ENCODE measurements around the gene AP3S2. TPM values are rescaled to one million over a fixed set of nuclear protein-coding genes. Genes with fewer than 3 reads are reported as not detected.

AP3S2 gene
- total RNA-seq, 1 donor from 2014 or later, result 36.4 TPM

DNA sequence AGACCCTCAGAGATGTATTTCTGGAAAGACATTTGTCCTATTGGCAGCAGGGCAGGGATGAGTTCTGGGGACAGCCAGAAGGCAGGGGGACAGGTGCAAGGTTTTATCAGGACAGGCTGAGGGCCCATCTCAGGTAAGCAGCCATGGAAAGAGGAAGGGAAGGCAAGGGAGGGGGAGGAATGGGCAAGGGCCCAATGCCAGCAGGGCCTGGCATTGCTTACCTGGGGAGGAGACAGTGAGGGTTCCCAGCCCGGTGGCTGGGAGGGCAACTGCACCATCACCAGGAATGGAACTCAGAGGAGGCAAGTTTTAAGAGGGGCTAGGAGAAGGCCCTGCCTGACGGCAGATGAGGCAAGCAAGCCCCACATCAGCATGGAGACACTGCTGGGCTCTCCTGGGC is 15.8 kb upstream of the AP3S2 start:
- no peak overlapping the region for H3K4me3 Mint-ChIP-seq
- ATAC-seq (ENCODE audit: low read depth) (no peak), DNase-seq (no peak)
- intact Hi-C loops (cut with micrococcal nuclease), result no loop called here
- peaks cover 5% of the 10 kb centered on the region for H3K4me1 Mint-ChIP-seq
- peaks cover 25% of the 10 kb centered on the region for H3K27me3 Mint-ChIP-seq
- no peaks in the 10 kb centered on the region for H3K36me3 Mint-ChIP-seq (ENCODE audit: low read depth)
- H3K9me3 Mint-ChIP-seq, result no peaks in the 10 kb centered on the region
- TF ChIP-seq, protein P1, sequence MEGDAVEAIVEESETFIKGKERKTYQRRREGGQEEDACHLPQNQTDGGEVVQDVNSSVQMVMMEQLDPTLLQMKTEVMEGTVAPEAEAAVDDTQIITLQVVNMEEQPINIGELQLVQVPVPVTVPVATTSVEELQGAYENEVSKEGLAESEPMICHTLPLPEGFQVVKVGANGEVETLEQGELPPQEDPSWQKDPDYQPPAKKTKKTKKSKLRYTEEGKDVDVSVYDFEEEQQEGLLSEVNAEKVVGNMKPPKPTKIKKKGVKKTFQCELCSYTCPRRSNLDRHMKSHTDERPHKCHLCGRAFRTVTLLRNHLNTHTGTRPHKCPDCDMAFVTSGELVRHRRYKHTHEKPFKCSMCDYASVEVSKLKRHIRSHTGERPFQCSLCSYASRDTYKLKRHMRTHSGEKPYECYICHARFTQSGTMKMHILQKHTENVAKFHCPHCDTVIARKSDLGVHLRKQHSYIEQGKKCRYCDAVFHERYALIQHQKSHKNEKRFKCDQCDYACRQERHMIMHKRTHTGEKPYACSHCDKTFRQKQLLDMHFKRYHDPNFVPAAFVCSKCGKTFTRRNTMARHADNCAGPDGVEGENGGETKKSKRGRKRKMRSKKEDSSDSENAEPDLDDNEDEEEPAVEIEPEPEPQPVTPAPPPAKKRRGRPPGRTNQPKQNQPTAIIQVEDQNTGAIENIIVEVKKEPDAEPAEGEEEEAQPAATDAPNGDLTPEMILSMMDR (IDR thresholded peaks at IDR 0.05), result no peak
- POLR2A ChIA-PET, result no interaction called here
- CTCF ChIA-PET, result no interaction called here
- H3K27ac Mint-ChIP-seq, result no peak overlapping the region

DNA sequence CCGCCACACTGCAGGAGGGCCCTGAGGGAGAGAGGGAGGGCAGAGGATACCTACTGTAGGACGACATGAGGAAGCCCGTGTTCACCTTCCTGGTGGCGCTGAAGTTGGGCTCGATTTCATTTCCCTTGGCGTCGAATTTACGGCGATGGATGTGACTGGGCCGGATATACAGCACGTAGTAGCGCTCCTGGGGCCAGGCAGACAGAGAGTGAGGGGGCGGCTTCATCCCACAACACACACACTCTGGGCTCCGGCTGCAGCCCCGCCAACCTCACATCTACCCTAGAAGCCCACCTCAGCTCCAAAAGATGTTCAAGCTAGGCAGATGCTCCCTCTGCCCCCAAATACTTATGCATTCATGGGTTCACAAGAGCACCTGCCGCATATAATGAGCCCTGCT is 14.4 kb upstream of the AP3S2 start:
- ChIA-PET CTCF (no interaction called here), POLR2A (no interaction called here)
- Mint-ChIP-seq H3K4me3 (no peak overlapping the region), H3K9me3 (no peaks in the 10 kb centered on the region), H3K36me3 (ENCODE audit: low read depth) (no peaks in the 10 kb centered on the region), H3K27me3 (peaks cover 17% of the 10 kb centered on the region), H3K27ac (no peak overlapping the region), H3K4me1 (peaks cover 5% of the 10 kb centered on the region)
- TF ChIP-seq, protein P1 (IDR thresholded peaks at IDR 0.05), result no peak
- no peak for DNase-seq
- intact Hi-C loops (cut with micrococcal nuclease), result no loop called here
- no peak for ATAC-seq (ENCODE audit: low read depth)

DNA sequence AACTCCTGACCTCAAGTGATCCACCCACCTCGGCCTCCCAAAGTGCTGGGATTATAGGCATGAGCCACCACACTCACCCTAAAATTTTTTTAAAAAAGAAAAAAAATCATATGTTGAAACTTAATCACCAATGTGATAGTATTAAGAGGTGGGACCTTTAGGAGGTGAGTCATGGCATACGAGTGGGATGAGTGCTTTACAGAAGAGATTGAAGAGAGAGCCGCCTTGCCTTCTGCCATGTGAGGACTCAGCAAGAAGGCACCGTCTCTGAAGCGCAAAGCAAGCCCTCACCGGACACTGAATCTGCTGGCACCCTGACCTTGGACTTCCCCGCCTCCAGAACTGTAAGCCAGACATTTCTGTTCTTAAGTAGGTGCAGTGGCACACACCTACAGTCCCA is 13.5 kb upstream of the AP3S2 start:
- ChIA-PET POLR2A (no interaction called here), CTCF (no interaction called here)
- Mint-ChIP-seq H3K27me3 (peaks cover 15% of the 10 kb centered on the region), H3K36me3 (ENCODE audit: low read depth) (no peaks in the 10 kb centered on the region), H3K4me3 (no peak overlapping the region), H3K4me1 (peaks cover 2% of the 10 kb centered on the region), H3K27ac (no peak overlapping the region), H3K9me3 (no peaks in the 10 kb centered on the region)
- DNase-seq (no peak), ATAC-seq (ENCODE audit: low read depth) (no peak)
- intact Hi-C loops (cut with micrococcal nuclease), result no loop called here
- TF ChIP-seq, protein P1 (IDR thresholded peaks at IDR 0.05), result no peak

DNA sequence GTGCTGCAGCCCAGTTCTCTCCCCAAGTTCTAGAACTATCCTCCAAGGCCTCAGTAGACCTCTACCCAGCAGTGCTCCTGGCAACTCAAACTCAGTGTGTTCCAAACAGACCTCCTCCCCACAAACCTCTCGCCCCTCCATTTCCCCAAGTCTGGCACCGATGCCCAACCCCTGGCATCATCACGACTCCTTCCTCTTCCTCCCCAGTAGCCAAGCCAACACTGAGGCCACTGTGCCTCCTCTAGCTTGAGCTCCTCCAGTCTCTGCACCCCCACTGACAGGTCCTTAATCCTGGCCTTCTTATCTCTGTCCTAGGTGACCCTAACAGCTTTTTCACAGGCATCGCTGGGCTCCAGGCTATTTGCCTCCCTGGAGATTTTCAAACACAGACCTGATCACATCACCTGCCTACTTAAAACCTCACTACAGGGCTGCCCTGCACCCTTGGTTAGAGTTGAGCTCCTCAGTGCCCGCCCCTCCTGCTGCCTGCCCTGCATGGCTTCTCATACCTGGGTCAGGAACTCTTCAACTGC is 12.1 kb upstream of the AP3S2 start:
- H3K27me3 Mint-ChIP-seq, result peaks cover 3% of the 10 kb centered on the region
- H3K27ac Mint-ChIP-seq, result no peak overlapping the region
- no peaks in the 10 kb centered on the region for H3K36me3 Mint-ChIP-seq (ENCODE audit: low read depth)
- H3K4me3 Mint-ChIP-seq, result no peak overlapping the region
- ATAC-seq (ENCODE audit: low read depth) (no peak), DNase-seq (no peak)
- H3K9me3 Mint-ChIP-seq, result no peaks in the 10 kb centered on the region
- intact Hi-C loops (cut with micrococcal nuclease), result no loop called here
- H3K4me1 Mint-ChIP-seq, result no peaks in the 10 kb centered on the region
- POLR2A ChIA-PET, result no interaction called here
- TF ChIP-seq, protein P1 (IDR thresholded peaks at IDR 0.05), result no peak
- CTCF ChIA-PET, result no interaction called here

DNA sequence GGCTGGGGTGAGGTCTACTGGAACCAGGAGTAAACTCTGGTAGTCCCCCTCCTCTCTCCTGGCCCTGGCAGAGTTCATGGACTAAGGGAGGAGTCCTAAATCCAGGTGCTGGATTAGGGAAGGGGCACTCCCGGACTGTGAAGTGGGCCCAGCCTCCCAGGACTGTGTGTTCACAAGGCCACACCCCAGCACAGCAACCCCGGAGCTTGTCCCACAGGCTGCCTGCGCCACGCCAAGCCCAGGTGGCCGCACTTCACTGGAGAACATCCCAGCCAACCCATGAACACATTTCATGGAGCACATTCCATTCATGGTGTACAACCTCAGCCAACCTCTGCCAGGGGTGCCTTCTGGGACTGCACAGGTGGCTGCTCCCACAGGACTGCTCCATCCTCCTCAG is 10.7 kb upstream of the AP3S2 start:
- Mint-ChIP-seq H3K4me1 (no peaks in the 10 kb centered on the region), H3K36me3 (ENCODE audit: low read depth) (no peaks in the 10 kb centered on the region), H3K27me3 (peaks cover 3% of the 10 kb centered on the region), H3K4me3 (no peak overlapping the region), H3K9me3 (no peaks in the 10 kb centered on the region), H3K27ac (no peak overlapping the region)
- DNase-seq (no peak), ATAC-seq (ENCODE audit: low read depth) (no peak)
- CTCF ChIA-PET, result no interaction called here
- POLR2A ChIA-PET, result no interaction called here
- intact Hi-C loops (cut with micrococcal nuclease), result no loop called here
- TF ChIP-seq, protein P1 (IDR thresholded peaks at IDR 0.05), result no peak
